ENCODE results near the gene KRT75.

KRT75 gene

DNA sequence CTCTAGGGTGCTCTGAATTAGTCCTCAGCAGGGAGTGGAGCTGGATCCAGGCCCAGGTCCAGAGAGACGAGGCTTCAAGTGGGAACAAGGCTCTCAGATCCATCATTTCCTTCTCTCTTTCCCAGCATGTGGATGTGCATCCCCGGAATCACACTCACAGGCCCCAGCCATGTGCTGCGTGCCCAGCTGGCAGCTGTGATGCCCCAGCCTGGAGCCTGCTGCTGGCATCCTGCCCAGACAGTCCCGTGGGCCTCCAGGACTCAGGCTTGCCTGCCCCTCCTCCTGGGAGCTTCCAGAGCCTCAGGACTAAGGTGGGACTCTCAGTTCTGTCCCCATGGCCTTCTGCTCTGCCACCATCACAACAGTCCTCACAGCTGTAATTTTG, 42.6 kb downstream of the KRT75 start:
- WGBS, 2 experiments (ENCODE audit: insufficient coverage in 2 of 2) = 84 to 94% methylated on average over 4 of the region's 4 CpGs
- peaks cover 13% of the 10 kb centered on the region for H3K4me1 ChIP-seq (ENCODE audit: control insufficient read depth, insufficient read depth, low read length, poor library complexity, severe bottlenecking)
- H3K27ac ChIP-seq (ENCODE audit: low read depth, low read length, severe bottlenecking) = no peak overlapping the region
- no peak overlapping the region for H3K4me3 ChIP-seq (ENCODE audit: extremely low read depth, insufficient read depth, low read length, poor library complexity, severe bottlenecking)
- no peaks in the 10 kb centered on the region for H3K9me3 ChIP-seq (ENCODE audit: control insufficient read depth, low read length)
- H3K36me3 ChIP-seq (ENCODE audit: control insufficient read depth, insufficient read depth, low read length) = no peaks in the 10 kb centered on the region

DNA sequence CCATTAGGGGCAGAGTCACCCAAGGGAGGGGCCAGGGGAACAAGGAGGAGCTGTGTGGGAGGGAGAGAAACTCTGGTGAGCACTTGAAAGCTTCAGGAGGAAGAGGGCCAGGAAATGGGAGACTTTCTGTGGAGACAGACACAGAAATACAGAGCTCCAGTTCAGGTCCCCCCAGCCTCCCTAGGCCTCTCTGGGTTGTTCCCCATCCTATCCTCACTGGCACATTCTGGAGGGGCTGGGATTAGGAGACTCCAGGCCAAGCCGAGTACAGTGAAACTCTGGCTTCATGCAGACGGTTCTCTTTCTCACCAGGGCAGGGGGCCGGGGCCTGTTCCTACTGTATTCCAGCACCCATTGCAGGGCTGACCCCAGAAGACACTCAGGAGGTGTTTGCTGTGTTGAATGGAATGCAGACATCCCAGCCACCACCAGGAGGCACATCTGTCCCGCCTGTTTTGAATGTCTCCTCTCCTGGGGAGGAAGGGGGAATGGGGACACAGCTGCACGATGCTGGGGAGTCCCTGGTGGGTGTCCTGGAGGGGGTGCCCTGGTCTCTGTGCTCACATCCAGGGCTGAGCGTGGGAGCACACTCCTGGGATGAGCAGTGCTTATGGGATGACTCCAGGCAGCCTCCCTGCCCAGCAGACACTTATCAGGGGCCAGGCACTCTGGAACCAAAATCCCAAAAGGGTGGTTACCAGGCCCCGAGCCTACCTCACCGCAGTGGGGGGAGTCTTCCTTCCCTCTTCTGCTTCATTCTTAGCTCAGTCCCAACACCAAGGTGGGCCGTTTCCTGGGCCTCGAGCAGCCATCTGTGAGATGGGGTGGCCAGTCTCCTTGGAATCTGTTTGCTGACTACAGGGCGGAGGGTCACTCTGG, 43.2 kb downstream of the KRT75 start:
- WGBS, 2 experiments (ENCODE audit: insufficient coverage in 2 of 2) = 63 to 64% methylated on average over 7 to 9 of the region's 11 CpGs
- no peak overlapping the region for H3K4me3 ChIP-seq (ENCODE audit: extremely low read depth, insufficient read depth, low read length, poor library complexity, severe bottlenecking)
- H3K4me1 ChIP-seq (ENCODE audit: control insufficient read depth, insufficient read depth, low read length, poor library complexity, severe bottlenecking) = peaks cover 13% of the 10 kb centered on the region
- H3K36me3 ChIP-seq (ENCODE audit: control insufficient read depth, insufficient read depth, low read length) = no peaks in the 10 kb centered on the region
- H3K9me3 ChIP-seq (ENCODE audit: control insufficient read depth, low read length) = no peaks in the 10 kb centered on the region
- H3K27ac ChIP-seq (ENCODE audit: low read depth, low read length, severe bottlenecking) = no peak overlapping the region

DNA sequence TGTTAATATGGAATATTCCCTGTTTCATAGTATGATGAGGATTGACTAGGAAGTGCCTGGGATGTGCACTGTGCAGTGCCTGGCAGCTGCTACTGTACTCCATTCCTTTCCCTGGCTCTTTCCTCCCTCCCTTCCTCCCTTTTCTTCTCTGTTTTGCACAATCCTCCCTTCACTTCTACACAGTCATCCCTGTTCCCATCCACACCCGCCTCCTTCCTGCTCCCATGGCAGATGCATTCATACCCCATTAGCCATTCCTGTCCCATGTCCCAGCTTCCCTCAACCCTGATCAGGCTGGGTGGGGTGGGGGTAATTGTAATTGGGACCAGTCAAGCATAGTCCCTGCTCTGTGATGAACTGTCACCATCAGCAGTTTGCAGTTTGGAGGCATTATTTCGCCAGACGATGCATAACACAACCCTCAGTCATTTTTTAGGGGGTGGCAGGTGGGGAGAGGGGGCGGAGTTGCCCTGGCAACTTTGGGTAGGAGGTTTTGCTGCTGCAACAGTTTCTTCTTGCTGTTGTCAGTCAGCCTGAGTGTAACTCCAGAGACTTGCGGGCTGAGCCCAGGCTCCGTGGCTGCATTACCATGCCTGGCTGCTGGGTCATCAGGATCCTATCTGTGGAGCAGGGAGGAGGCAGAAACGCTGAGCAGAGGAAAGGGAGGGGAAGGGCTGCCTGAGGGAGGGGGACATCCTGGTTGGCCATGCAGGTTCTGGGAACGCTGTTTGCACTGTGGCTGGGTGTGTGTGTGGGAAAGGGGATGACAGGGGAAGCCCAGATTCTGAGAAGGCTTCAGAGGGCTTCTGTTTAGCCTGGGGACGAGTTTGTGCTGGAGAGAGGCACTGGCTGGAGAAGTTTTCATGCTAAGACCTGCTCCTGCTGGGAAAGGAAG, 44.6 kb downstream of the KRT75 start:
- Histone ChIP-seq H3K36me3 (ENCODE audit: control insufficient read depth, insufficient read depth, low read length) (no peaks in the 10 kb centered on the region), H3K9me3 (ENCODE audit: control insufficient read depth, low read length) (no peaks in the 10 kb centered on the region), H3K4me3 (ENCODE audit: extremely low read depth, insufficient read depth, low read length, poor library complexity, severe bottlenecking) (no peak overlapping the region), H3K27ac (ENCODE audit: low read depth, low read length, severe bottlenecking) (no peak overlapping the region), H3K4me1 (ENCODE audit: control insufficient read depth, insufficient read depth, low read length, poor library complexity, severe bottlenecking) (peaks cover 13% of the 10 kb centered on the region)
- WGBS, 2 experiments (ENCODE audit: insufficient coverage in 2 of 2) = 40 to 56% methylated on average over 6 to 7 of the region's 9 CpGs

DNA sequence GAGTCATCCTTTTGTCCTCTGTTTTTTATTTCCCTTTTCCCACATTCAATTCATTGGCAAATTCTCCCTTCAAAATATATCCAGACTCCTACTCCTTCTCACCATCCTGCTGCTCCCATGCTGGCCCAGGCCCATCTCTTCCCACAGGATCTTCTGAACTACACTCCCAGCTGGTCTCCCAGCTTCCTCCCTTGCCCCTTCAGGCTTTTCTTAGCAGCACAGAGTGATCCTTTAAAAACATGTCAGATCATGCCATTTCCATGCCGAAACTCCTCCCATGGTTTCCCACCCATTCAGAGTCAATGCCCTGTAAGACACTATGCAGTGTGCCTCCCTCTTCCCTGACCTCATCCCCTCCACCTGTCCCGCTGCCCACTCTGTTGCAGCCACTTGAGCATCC, 46.3 kb downstream of the KRT75 start:
- 79 to 92% methylated on average over 2 of the region's 2 CpGs for WGBS, 2 experiments (ENCODE audit: insufficient coverage in 2 of 2)
- Histone ChIP-seq H3K4me3 (ENCODE audit: extremely low read depth, insufficient read depth, low read length, poor library complexity, severe bottlenecking) (no peak overlapping the region), H3K36me3 (ENCODE audit: control insufficient read depth, insufficient read depth, low read length) (no peaks in the 10 kb centered on the region), H3K4me1 (ENCODE audit: control insufficient read depth, insufficient read depth, low read length, poor library complexity, severe bottlenecking) (peaks cover 13% of the 10 kb centered on the region), H3K9me3 (ENCODE audit: control insufficient read depth, low read length) (no peaks in the 10 kb centered on the region), H3K27ac (ENCODE audit: low read depth, low read length, severe bottlenecking) (no peak overlapping the region)

DNA sequence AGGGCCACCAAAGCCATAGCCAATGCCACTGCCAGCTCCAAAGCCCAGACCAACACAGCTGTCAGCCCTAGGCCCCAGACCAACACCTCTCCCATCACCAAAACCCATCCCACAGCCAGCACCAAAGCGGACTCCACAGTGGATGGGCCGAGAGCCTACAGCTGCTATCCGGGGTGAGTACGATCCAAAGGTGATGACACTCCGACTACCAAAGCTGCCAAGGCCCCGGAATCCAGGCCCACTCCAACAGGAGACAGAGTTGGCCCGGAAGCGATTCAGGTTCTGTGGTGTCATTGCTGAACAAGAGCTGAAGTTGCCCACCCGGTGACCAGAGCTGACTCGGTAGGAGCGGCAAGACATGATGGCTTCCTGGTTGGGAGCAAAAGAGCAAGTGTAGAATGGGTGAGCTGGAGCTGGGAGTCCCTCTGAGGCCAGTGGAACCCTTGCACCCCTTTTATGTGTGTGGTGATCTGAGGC, 48.9 kb downstream of the KRT75 start, which contains the start of gene KRT84:
KRT84 (minus strand) TSS at position 427 of the 477 bp plus-strand sequence; CDS start at position 360, 67 bp downstream.
- Histone ChIP-seq H3K27ac (ENCODE audit: low read depth, low read length, severe bottlenecking) (no peak within 1 kb of the TSS), H3K36me3 (ENCODE audit: control insufficient read depth, insufficient read depth, low read length) (no peaks in the 10 kb centered on the region), H3K9me3 (ENCODE audit: control insufficient read depth, low read length) (no peaks in the 10 kb centered on the region), H3K4me1 (ENCODE audit: control insufficient read depth, insufficient read depth, low read length, poor library complexity, severe bottlenecking) (peaks cover 7% of the 10 kb centered on the region), H3K4me3 (ENCODE audit: extremely low read depth, insufficient read depth, low read length, poor library complexity, severe bottlenecking) (no peak within 1 kb of the TSS)
- WGBS, 2 experiments (ENCODE audit: insufficient coverage in 2 of 2) = 93 to 94% methylated on average over 10 to 11 of the region's 11 CpGs

DNA sequence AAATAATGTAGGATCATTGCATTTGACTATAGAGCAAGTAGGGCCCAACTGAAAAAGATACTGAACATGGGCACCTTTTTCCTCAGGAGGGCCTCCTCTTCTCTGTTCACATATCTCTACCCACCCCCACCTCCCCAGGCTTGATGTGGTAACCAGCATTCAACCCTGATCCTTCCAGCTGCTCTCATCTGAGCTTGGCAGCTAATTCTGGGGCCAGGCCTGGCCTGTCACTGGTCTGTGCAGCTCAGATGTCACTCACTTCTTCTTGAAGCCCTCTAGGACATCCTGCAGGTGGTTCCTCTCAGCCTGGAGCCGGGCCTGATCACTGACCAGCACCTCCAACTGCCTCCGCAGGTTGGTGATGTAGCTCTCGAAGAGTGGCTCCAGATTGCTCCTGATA, 50.8 kb downstream of the KRT75 start:
- H3K4me3 ChIP-seq (ENCODE audit: extremely low read depth, insufficient read depth, low read length, poor library complexity, severe bottlenecking) = no peak overlapping the region
- no peak overlapping the region for H3K27ac ChIP-seq (ENCODE audit: low read depth, low read length, severe bottlenecking)
- H3K36me3 ChIP-seq (ENCODE audit: control insufficient read depth, insufficient read depth, low read length) = no peaks in the 10 kb centered on the region
- no peaks in the 10 kb centered on the region for H3K4me1 ChIP-seq (ENCODE audit: control insufficient read depth, insufficient read depth, low read length, poor library complexity, severe bottlenecking)
- H3K9me3 ChIP-seq (ENCODE audit: control insufficient read depth, low read length) = no peaks in the 10 kb centered on the region
- WGBS, 2 experiments (ENCODE audit: insufficient coverage in 2 of 2) = 90 to 97% methylated on average over 1 to 3 of the region's 3 CpGs

DNA sequence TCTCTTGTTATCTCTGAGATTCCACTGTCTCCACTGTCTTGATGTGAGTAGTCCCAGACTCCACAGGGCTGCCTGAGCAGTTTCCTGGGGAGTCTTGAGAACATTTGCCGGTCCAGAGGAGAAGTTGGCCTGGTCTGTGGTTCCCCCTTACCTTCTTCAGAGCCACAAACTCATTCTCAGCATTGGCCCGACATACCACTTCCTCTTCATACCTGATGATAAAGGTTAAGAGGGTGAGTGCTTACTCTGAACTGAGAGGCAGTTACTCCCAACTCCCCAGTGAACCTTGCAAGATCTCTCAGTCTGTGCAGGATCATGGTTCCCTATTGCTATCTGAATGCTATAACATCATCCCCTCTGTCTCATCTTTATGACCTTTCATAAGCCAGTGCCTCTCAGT, 51.3 kb downstream of the KRT75 start:
- no peaks in the 10 kb centered on the region for H3K9me3 ChIP-seq (ENCODE audit: control insufficient read depth, low read length)
- no peak overlapping the region for H3K27ac ChIP-seq (ENCODE audit: low read depth, low read length, severe bottlenecking)
- H3K4me3 ChIP-seq (ENCODE audit: extremely low read depth, insufficient read depth, low read length, poor library complexity, severe bottlenecking) = no peak overlapping the region
- H3K4me1 ChIP-seq (ENCODE audit: control insufficient read depth, insufficient read depth, low read length, poor library complexity, severe bottlenecking) = no peaks in the 10 kb centered on the region
- H3K36me3 ChIP-seq (ENCODE audit: control insufficient read depth, insufficient read depth, low read length) = no peaks in the 10 kb centered on the region
- WGBS, 2 experiments (ENCODE audit: insufficient coverage in 2 of 2) = 71% methylated on average over 1 of the region's 2 CpGs

DNA sequence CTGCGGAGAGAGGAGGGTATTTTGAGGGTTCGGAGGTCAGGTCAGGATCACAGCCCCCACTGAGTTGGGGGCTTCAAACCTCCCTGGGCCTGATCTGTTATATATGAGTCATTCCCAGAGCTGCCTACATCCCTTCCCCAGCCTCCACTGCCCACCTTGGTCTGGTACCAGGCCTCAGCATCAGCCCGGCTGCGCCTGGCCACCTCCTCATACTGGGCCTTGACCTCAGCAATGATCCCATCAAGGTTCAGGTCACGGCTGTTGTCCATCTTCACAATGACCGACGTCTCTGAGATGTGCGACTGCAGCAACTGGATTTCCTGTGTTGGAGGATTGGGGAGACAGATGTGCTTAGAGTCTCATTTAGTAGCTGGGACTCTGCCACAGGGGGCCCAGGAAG, 53.0 kb downstream of the KRT75 start:
- no peaks in the 10 kb centered on the region for H3K4me1 ChIP-seq (ENCODE audit: control insufficient read depth, insufficient read depth, low read length, poor library complexity, severe bottlenecking)
- no peaks in the 10 kb centered on the region for H3K36me3 ChIP-seq (ENCODE audit: control insufficient read depth, insufficient read depth, low read length)
- H3K4me3 ChIP-seq (ENCODE audit: extremely low read depth, insufficient read depth, low read length, poor library complexity, severe bottlenecking) = no peak overlapping the region
- WGBS, 2 experiments (ENCODE audit: insufficient coverage in 2 of 2) = 86 to 96% methylated on average over 5 to 6 of the region's 8 CpGs
- no peak overlapping the region for H3K27ac ChIP-seq (ENCODE audit: low read depth, low read length, severe bottlenecking)
- no peaks in the 10 kb centered on the region for H3K9me3 ChIP-seq (ENCODE audit: control insufficient read depth, low read length)

DNA sequence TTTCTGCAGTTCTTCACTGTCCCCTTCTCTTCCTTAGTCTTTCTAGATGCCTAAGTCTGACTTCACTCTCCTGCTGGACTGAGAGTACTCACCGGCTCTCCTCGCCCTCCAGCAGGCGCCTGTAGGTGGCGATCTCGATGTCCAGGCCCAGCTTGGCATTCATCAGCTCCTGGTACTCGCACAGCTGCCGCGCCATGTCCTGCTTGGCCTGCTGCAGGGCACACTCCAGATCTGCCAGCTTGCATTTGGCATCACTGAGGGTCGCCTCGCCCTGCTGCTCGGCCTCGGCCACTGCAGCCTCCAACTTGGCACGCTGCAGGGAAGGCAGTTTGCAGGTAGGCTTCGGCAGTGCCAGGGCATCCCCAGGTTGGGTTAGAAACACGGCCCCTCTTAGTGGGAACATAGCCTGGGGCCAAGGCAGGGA, 53.9 kb downstream of the KRT75 start:
- no peaks in the 10 kb centered on the region for H3K36me3 ChIP-seq (ENCODE audit: control insufficient read depth, insufficient read depth, low read length)
- H3K9me3 ChIP-seq (ENCODE audit: control insufficient read depth, low read length) = no peaks in the 10 kb centered on the region
- no peaks in the 10 kb centered on the region for H3K4me1 ChIP-seq (ENCODE audit: control insufficient read depth, insufficient read depth, low read length, poor library complexity, severe bottlenecking)
- no peak overlapping the region for H3K27ac ChIP-seq (ENCODE audit: low read depth, low read length, severe bottlenecking)
- WGBS, 2 experiments (ENCODE audit: insufficient coverage in 2 of 2) = 56 to 65% methylated on average over 14 to 15 of the region's 15 CpGs
- H3K4me3 ChIP-seq (ENCODE audit: extremely low read depth, insufficient read depth, low read length, poor library complexity, severe bottlenecking) = no peak overlapping the region

DNA sequence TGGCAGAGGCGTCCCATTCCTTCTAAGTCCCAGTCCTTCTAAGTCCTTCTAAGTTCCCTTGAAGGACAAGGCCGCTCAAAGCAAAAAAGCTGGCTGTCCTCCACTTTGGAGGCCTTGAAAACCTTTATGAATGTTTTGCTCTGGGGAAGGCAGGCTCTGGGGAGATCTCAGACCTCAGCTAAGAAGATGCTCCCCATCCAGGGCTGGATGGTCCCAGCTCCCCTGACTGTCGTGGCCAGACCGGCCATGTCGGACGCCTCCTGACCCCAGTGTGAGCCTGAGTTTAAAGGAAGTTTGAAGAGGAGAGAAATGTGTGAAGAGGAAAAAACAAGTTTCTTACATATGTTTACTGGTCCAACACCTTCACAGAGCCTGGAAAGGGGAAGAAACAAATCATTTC, 54.6 kb downstream of the KRT75 start:
- H3K4me1 ChIP-seq (ENCODE audit: control insufficient read depth, insufficient read depth, low read length, poor library complexity, severe bottlenecking) = no peaks in the 10 kb centered on the region
- H3K9me3 ChIP-seq (ENCODE audit: control insufficient read depth, low read length) = no peaks in the 10 kb centered on the region
- 86 to 95% methylated on average over 1 to 3 of the region's 6 CpGs for WGBS, 2 experiments (ENCODE audit: insufficient coverage in 2 of 2)
- no peaks in the 10 kb centered on the region for H3K36me3 ChIP-seq (ENCODE audit: control insufficient read depth, insufficient read depth, low read length)
- H3K27ac ChIP-seq (ENCODE audit: low read depth, low read length, severe bottlenecking) = no peak overlapping the region
- no peak overlapping the region for H3K4me3 ChIP-seq (ENCODE audit: extremely low read depth, insufficient read depth, low read length, poor library complexity, severe bottlenecking)
